GM12892 (cell line): Measurements from ENCODE around the gene RAN.

Experiments
- POLR2A ChIP-seq: IDR thresholded peaks from 2 replicates; pipeline ENCODE4 v1.6.1; 2011; ENCODE audit warnings: low read depth, low read length, control low read depth
- POLR2AphosphoS5 ChIP-seq: IDR thresholded peaks from 2 replicates; pipeline ENCODE4 v1.6.1; 2011; ENCODE audit warnings: low read depth, low read length, control low read depth
- TAF1 ChIP-seq: IDR thresholded peaks from 2 replicates; pipeline ENCODE4 v1.6.1; 2011; ENCODE audit warnings: low read depth, mild to moderate bottlenecking, control low read depth, low read length, borderline replicate concordance

DNA sequence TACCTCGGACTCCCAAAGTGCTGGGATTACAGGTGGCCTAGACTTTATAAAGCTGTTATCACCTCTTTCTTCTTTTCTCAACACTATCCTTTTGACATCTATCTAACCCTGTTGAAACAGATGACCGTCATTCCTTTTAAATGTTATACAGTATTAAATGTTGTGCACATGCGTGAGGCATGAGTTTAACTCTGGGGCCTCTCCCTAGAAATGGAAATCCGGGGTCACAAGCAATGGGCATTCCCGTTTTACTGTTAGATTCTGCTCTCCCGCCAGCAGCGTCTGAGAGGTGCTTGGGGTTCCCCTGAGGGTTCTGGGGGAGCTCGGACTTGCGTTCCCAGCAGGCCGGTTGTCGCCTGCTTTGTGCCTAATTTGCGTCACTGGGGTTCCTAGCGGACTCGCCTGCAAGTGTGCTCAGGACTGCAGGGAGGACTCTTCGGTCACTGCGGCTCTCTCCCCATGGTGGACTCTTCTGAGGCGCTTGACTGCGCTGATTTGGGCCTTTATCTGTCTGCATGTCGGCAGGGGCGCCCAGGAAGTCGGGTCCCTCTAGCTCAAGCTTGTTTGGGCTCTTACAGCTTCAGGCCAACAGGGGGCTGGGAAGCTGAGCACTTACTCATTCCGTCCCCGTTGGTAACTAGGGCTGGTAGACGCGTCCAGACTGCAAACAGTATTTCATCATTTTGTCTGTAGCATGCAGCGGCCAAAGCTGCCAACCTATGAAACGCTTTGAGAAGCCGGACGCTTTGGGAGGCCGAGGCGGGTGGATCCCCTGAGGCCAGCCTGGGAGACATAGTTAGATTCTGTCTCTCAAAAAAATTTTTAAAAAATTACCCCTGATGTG is 1.2 kb upstream of the RAN start:
- peak; percentile 68; the same call in 1 of the 2 replicates for TF ChIP-seq POLR2AphosphoS5
- TF ChIP-seq POLR2A, result peak; percentile 64
- no peak for TF ChIP-seq TAF1
